Bronchial epithelial cell (primary cell): ENCODE data around the gene CDYL2. TPM values are rescaled to one million over a fixed set of nuclear protein-coding genes. Genes with fewer than 3 reads are reported as not detected.

ENCODE experiments used
- DNase-seq: peaks from one replicate; pipeline ENCODE4 v3.0.0-alpha.2; 2010; ENCODE audit warnings: low read depth
- FAIRE-seq: peaks from 2 replicates; lab custom pipeline; 2011; peaks lifted over from hg19 to GRCh38; lab: Jason Lieb, UNC
- H3K27me3 ChIP-seq: 2 replicates; pipeline ENCODE4 v1.5.1; 2011; ENCODE audit warnings: low read length; ENCODE audit not compliant: control insufficient read depth, insufficient read depth
- H3K36me3 ChIP-seq: 2 replicates; pipeline ENCODE4 v1.5.1; 2011; ENCODE audit warnings: low read length; ENCODE audit not compliant: control insufficient read depth, insufficient read depth
- H3K4me3 ChIP-seq: 2 replicates; pipeline ENCODE4 v1.5.1; 2011; ENCODE audit warnings: mild to moderate bottlenecking, low read depth, low read length, control low read depth
- total RNA-seq: library from RNA; depleted of rRNA; stranded (reverse); fragments of >200 nt; gene quantifications from 2 replicates; pipeline ENCODE4 v1.2.1, GENCODE V29; 2014
- TF ChIP-seq, protein P1 (sequence below): IDR thresholded peaks from 2 replicates; pipeline ENCODE4 v1.5.1; 2011; ENCODE audit warnings: mild to moderate bottlenecking, moderate library complexity, low read length, control low read depth, inconsistent platforms; ENCODE audit not compliant: insufficient read depth, severe bottlenecking

Gene CDYL2
- total RNA-seq, 1 donor from 2014 or later, result 1.1 TPM

DNA sequence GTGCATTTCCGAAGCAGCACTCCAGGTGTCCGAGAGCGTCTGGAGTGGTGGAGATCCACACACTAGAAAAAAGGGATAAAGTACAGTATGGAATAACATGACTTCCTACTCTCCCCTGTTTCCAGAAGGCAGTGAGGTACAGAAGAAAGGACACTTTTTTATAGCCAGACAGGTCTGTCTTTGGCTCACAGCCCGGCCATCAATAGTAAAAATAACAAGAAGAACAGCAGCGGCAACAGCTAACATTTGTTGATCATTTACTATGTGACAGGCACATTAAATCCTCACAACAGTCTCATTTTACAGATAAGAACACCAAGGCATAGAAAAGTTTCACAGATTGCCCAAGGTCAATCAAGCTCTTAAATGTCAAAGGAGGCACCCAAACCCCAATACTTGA, 247.4 kb downstream of the CDYL2 start:
- DNase-seq, result no peak
- FAIRE-seq, result peak; percentile 23
- Histone ChIP-seq H3K27me3 (no peaks in the 10 kb centered on the region), H3K4me3 (no peak overlapping the region), H3K36me3 (no peaks in the 10 kb centered on the region)
- TF ChIP-seq, protein P1, sequence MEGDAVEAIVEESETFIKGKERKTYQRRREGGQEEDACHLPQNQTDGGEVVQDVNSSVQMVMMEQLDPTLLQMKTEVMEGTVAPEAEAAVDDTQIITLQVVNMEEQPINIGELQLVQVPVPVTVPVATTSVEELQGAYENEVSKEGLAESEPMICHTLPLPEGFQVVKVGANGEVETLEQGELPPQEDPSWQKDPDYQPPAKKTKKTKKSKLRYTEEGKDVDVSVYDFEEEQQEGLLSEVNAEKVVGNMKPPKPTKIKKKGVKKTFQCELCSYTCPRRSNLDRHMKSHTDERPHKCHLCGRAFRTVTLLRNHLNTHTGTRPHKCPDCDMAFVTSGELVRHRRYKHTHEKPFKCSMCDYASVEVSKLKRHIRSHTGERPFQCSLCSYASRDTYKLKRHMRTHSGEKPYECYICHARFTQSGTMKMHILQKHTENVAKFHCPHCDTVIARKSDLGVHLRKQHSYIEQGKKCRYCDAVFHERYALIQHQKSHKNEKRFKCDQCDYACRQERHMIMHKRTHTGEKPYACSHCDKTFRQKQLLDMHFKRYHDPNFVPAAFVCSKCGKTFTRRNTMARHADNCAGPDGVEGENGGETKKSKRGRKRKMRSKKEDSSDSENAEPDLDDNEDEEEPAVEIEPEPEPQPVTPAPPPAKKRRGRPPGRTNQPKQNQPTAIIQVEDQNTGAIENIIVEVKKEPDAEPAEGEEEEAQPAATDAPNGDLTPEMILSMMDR, result no peak

DNA sequence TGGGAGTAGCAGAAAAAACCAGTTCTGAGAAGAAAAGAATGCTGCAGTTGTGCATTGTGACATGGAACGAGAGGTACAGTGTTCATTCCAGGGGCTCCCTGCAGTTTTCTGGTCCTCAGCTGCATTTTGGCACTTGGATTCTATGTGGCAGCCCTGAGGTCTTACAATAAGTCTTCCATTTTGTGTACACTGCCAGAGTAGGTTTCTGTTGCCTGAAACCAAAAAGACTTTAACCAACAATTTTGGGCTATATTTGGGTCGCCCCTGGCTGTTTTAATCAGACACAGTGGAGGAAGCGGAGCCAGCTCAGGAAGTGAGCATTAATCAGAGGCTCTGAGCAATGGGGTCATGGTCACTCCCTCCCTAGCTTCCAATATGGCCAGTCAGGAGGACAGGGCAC, 247.9 kb downstream of the CDYL2 start:
- no peaks in the 10 kb centered on the region for H3K36me3 ChIP-seq
- H3K27me3 ChIP-seq, result no peaks in the 10 kb centered on the region
- DNase-seq, result no peak
- FAIRE-seq, result no peak
- H3K4me3 ChIP-seq, result no peak overlapping the region
- TF ChIP-seq, protein P1, result no peak

DNA sequence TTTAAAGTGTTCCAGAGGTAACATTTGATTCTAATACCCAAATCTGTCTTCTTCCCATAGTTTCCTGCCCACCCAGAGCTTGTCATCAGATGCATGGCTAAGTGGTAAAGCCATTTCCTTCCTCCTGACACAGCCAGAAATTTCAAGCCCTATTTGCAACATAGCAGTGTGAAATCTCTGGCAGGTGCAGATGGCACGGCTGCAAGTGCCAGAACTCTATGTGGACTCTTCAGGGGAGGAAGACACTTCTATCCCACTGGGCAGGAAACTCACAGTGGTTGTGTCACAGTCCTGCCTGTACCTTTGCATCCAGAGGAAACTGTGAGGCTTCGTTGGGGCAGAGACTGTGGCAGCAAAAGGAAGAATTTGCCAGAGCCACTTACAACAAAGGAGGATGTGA, 250.4 kb downstream of the CDYL2 start:
- TF ChIP-seq, protein P1, result no peak
- FAIRE-seq, result no peak

DNA sequence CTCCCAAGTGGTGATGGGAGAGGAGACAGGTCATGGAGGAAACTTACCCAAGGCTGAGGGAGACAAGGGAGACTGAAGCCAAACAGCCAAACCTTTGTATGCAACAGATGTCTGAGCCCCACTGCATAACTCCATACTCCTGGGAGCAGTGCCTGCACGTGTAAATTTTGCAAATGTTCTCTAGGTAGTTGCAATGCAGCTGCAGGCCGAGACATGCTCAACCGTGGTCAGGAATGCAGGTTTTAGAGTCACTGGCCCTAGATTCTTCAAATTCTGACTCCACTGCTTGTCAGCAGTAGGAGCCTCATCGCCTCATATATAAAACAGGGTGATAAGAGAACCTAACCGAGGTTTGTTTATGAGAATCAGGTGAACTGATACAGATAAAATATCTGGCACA, 252.1 kb downstream of the CDYL2 start:
- DNase-seq (peak; percentile 76), FAIRE-seq (no peak)
- no peak overlapping the region for H3K4me3 ChIP-seq
- TF ChIP-seq, protein P1, result no peak
- no peaks in the 10 kb centered on the region for H3K27me3 ChIP-seq
- no peaks in the 10 kb centered on the region for H3K36me3 ChIP-seq

More for the DNA sequence above, 250.4 kb downstream of the CDYL2 start:
- H3K27me3 ChIP-seq, result no peaks in the 10 kb centered on the region
- H3K4me3 ChIP-seq, result no peak overlapping the region
- DNase-seq, result no peak
- H3K36me3 ChIP-seq, result no peaks in the 10 kb centered on the region

Other genes starting within 250 kb of the CDYL2 start
- gene CMC2, start 202.3 kb upstream of the CDYL2 start, total RNA-seq, result 25.0 and 72.2 TPM in 2 replicates
- gene CENPN, start 202.6 kb upstream of the CDYL2 start, total RNA-seq, result 3.9 and 8.6 TPM in 2 replicates
- gene ATMIN, start 231.2 kb upstream of the CDYL2 start, total RNA-seq, result 41.3 and 42.5 TPM in 2 replicates